Subcutaneous abdominal adipose tissue (tissue), 5 donors: ENCODE data around the gene PNMA8C.
"Not testable (repeated sequence)": the region's sequence is repeated elsewhere in the genome, so short reads cannot be mapped to it uniquely, and the experiment has no call there.

Experiments used
- H3K27ac ChIP-seq: one replicate; pipeline ENCODE4 v1.7.0; 2013; ENCODE audit warnings: low read depth, mild to moderate bottlenecking, inconsistent platforms, low read length, moderate library complexity
- H3K27me3 ChIP-seq, 5 donors: one replicate each; pipeline ENCODE4 v1.7.0; 2013; ENCODE audit warnings: low read length in 5 of 5, inconsistent platforms in 1 of 5; ENCODE audit not compliant: control insufficient read depth in 5 of 5, insufficient read depth in 4 of 5
- H3K36me3 ChIP-seq, 5 donors: one replicate each; pipeline ENCODE4 v1.7.0; 2013; ENCODE audit warnings: low read length in 5 of 5; ENCODE audit not compliant: control insufficient read depth in 5 of 5, insufficient read depth in 5 of 5
- H3K4me1 ChIP-seq, 5 donors: one replicate each; pipeline ENCODE4 v1.7.0; 2013; ENCODE audit warnings: low read length in 5 of 5, mild to moderate bottlenecking in 3 of 5, moderate library complexity in 1 of 5; ENCODE audit not compliant: control insufficient read depth in 5 of 5, insufficient read depth in 5 of 5
- H3K4me3 ChIP-seq, 5 donors: one replicate each; pipeline ENCODE4 v1.7.0; 2013; ENCODE audit warnings: low read length in 5 of 5, low read depth in 1 of 5
- H3K9ac ChIP-seq, 5 donors: one replicate each; pipeline ENCODE4 v1.7.0; 2013; ENCODE audit warnings: low read length in 5 of 5, mild to moderate bottlenecking in 4 of 5, moderate library complexity in 3 of 5
- H3K9me3 ChIP-seq, 5 donors: one replicate each; pipeline ENCODE4 v1.7.0; 2013; ENCODE audit warnings: low read length in 5 of 5; ENCODE audit not compliant: control insufficient read depth in 5 of 5
- donor health status: healthy.
- donor health status: healthy.
- donor health status: healthy.
- donor health status: healthy.
- donor health status: healthy.

The PNMA8C gene

GRCh38 chr19:46383846-46384245 lies 44.9 kb downstream of the PNMA8C start:
- Histone ChIP-seq H3K4me1 (peaks cover 0 to 8% (median 0%) of the 10 kb centered on the region in 5 donors), H3K36me3 (peaks cover 8 to 80% (median 62%) of the 10 kb centered on the region in 5 donors), H3K27ac (no peak overlapping the region), H3K9me3 (no peaks in the 10 kb centered on the region), H3K9ac (no peak overlapping the region), H3K4me3 (no peak overlapping the region), H3K27me3 (no peaks in the 10 kb centered on the region)

- Histone ChIP-seq H3K36me3 (peaks cover 8 to 75% (median 56%) of the 10 kb centered on the region in 5 donors), H3K27ac (no peak overlapping the region), H3K4me1 (peaks cover 0 to 13% (median 3%) of the 10 kb centered on the region in 5 donors), H3K27me3 (no peaks in the 10 kb centered on the region), H3K4me3 (no peak overlapping the region), H3K9me3 (no peaks in the 10 kb centered on the region), H3K9ac (no peak overlapping the region)
These were observed 45.4 kb downstream of the PNMA8C start for GRCh38 chr19:46383171-46383815.

- H3K9me3 ChIP-seq: no peaks in the 10 kb centered on the region
- H3K4me1 ChIP-seq: peaks cover 0 to 21% (median 7%) of the 10 kb centered on the region in 5 donors
- peaks cover 8 to 69% (median 47%) of the 10 kb centered on the region in 5 donors for H3K36me3 ChIP-seq
- no peak overlapping the region for H3K27ac ChIP-seq
- no peak overlapping the region for H3K4me3 ChIP-seq
- no peaks in the 10 kb centered on the region for H3K27me3 ChIP-seq
- no peak overlapping the region for H3K9ac ChIP-seq
These were observed 46.9 kb downstream of the PNMA8C start for GRCh38 chr19:46381756-46382345.

GRCh38 chr19:46381346-46381745 lies 47.4 kb downstream of the PNMA8C start:
- Histone ChIP-seq H3K9ac (no peak overlapping the region), H3K27me3 (no peaks in the 10 kb centered on the region), H3K4me1 (peaks cover 0 to 21% (median 8%) of the 10 kb centered on the region in 5 donors), H3K27ac (no peak overlapping the region), H3K9me3 (no peaks in the 10 kb centered on the region), H3K4me3 (no peak overlapping the region), H3K36me3 (peaks cover 8 to 69% (median 48%) of the 10 kb centered on the region in 5 donors)

- Histone ChIP-seq H3K4me3 (no peak overlapping the region), H3K27ac (no peak overlapping the region), H3K9ac (no peak overlapping the region), H3K27me3 (no peaks in the 10 kb centered on the region), H3K36me3 (peaks cover 8 to 71% (median 50%) of the 10 kb centered on the region in 5 donors), H3K4me1 (peaks cover 0 to 21% (median 8%) of the 10 kb centered on the region in 5 donors), H3K9me3 (no peaks in the 10 kb centered on the region)
These were observed 48.0 kb downstream of the PNMA8C start for GRCh38 chr19:46380690-46381089.

- peaks cover 0 to 27% (median 14%) of the 10 kb centered on the region in 5 donors for H3K4me1 ChIP-seq
- peak overlapping the region; percentile 85 for H3K27ac ChIP-seq
- peaks cover 8 to 58% (median 33%) of the 10 kb centered on the region in 5 donors for H3K36me3 ChIP-seq
- peak overlapping the region in 1 of 5 donors; percentile 19 for H3K9ac ChIP-seq
- H3K9me3 ChIP-seq: no peaks in the 10 kb centered on the region
- no peaks in the 10 kb centered on the region for H3K27me3 ChIP-seq
- H3K4me3 ChIP-seq: no peak overlapping the region
These were observed 50.5 kb downstream of the PNMA8C start for GRCh38 chr19:46378268-46378667.

- no peaks in the 10 kb centered on the region for H3K27me3 ChIP-seq
- H3K4me1 ChIP-seq: peaks cover 0 to 29% (median 25%) of the 10 kb centered on the region in 5 donors
- H3K9ac ChIP-seq: no peak overlapping the region
- H3K4me3 ChIP-seq: no peak overlapping the region
- H3K9me3 ChIP-seq: no peaks in the 10 kb centered on the region
- peaks cover 0 to 45% (median 20%) of the 10 kb centered on the region in 5 donors for H3K36me3 ChIP-seq
- H3K27ac ChIP-seq: peak overlapping the region; percentile 85
These were observed 52.2 kb downstream of the PNMA8C start for GRCh38 chr19:46376241-46377153.

GRCh38 chr19:46375476-46376067 lies 53.2 kb downstream of the PNMA8C start:
- not testable (repeated sequence) for H3K9me3 ChIP-seq, H3K27me3 ChIP-seq, H3K27ac ChIP-seq, H3K9ac ChIP-seq, H3K4me3 ChIP-seq
- Histone ChIP-seq H3K4me1 (peaks cover 0 to 31% (median 28%) of the 10 kb centered on the region in 5 donors), H3K36me3 (peaks cover 0 to 38% (median 19%) of the 10 kb centered on the region in 5 donors)
